Activated T-helper 2 cell treated with anti-CD3 and anti-CD28 coated beads, Interferon-gamma antibody, Interleukin-2, Interleukin-4, amounts not matched to agents 10 μg/mL and 5 μg/mL and 100 μg/mL, durations not matched to agents 14 hours and 24 hours and 36 hours (primary cell): ENCODE measurements around the gene CLEC16A. TPM values are rescaled to one million over a fixed set of nuclear protein-coding genes. Genes with fewer than 3 reads are reported as not detected.

Experiments used
- DNase-seq: peaks from one replicate; pipeline ENCODE4 v3.0.0; 2021; ENCODE audit warnings: low spot score
- H3K27ac Mint-ChIP-seq: one replicate; pipeline ENCODE4 v1.8.0; 2021; ENCODE audit warnings: mixed read lengths
- H3K27me3 Mint-ChIP-seq: one replicate; pipeline ENCODE4 v1.8.0; 2021; ENCODE audit warnings: low read depth, mixed read lengths
- H3K36me3 Mint-ChIP-seq: one replicate; pipeline ENCODE4 v1.8.0; 2021; ENCODE audit warnings: low read depth, mixed read lengths
- H3K4me1 Mint-ChIP-seq: one replicate; pipeline ENCODE4 v1.8.0; 2021; ENCODE audit warnings: low read depth, mixed read lengths
- H3K4me3 Mint-ChIP-seq: one replicate; pipeline ENCODE4 v1.8.0; 2021; ENCODE audit warnings: low read depth, mild to moderate bottlenecking, moderate library complexity, mixed read lengths
- H3K9me3 Mint-ChIP-seq: one replicate; pipeline ENCODE4 v1.8.0; 2021; ENCODE audit warnings: mixed read lengths
- intact Hi-C: fragments of 100-400 bp; cut with micrococcal nuclease; formaldehyde crosslinking; loops from one replicate; pipeline ENCODE4 v1.15.1; 2023
- total RNA-seq: library from RNA; stranded (reverse); gene quantifications from 2 replicates; pipeline ENCODE4 v1.2.3, GENCODE V29; 2022

Gene CLEC16A
- total RNA-seq, 1 donor from 2014 or later: 48.7 TPM

- Mint-ChIP-seq H3K4me1 (peaks cover 21% of the 10 kb centered on the region), H3K27me3 (no peaks in the 10 kb centered on the region), H3K4me3 (no peak overlapping the region), H3K36me3 (peaks cover 75% of the 10 kb centered on the region), H3K9me3 (no peaks in the 10 kb centered on the region), H3K27ac (peak overlapping the region; percentile 46)
- intact Hi-C loops: no loop called here
- no peak for DNase-seq
Measured at GRCh38 chr16:11039726-11040125, 95.4 kb downstream of the CLEC16A start.

- H3K9me3 Mint-ChIP-seq: no peaks in the 10 kb centered on the region
- peaks cover 72% of the 10 kb centered on the region for H3K36me3 Mint-ChIP-seq
Measured at GRCh38 chr16:11042191-11042590, 97.8 kb downstream of the CLEC16A start.

GRCh38 chr16:11045441-11045840, 101.1 kb downstream of the CLEC16A start:
- H3K27ac Mint-ChIP-seq: peak overlapping the region; percentile 48
- no peak for DNase-seq
- H3K4me3 Mint-ChIP-seq: no peak overlapping the region
- peaks cover 77% of the 10 kb centered on the region for H3K36me3 Mint-ChIP-seq
- H3K9me3 Mint-ChIP-seq: no peaks in the 10 kb centered on the region
- intact Hi-C loops: no loop called here
- H3K27me3 Mint-ChIP-seq: no peaks in the 10 kb centered on the region
- peaks cover 55% of the 10 kb centered on the region for H3K4me1 Mint-ChIP-seq

More at GRCh38 chr16:11042191-11042590, 97.8 kb downstream of the CLEC16A start:
- intact Hi-C loops: no loop called here
- Mint-ChIP-seq H3K27me3 (no peaks in the 10 kb centered on the region), H3K27ac (no peak overlapping the region), H3K4me3 (no peak overlapping the region), H3K4me1 (peaks cover 35% of the 10 kb centered on the region)
- DNase-seq: no peak

- Mint-ChIP-seq H3K4me1 (peaks cover 59% of the 10 kb centered on the region), H3K27ac (peak overlapping the region; percentile 48), H3K4me3 (no peak overlapping the region), H3K27me3 (no peaks in the 10 kb centered on the region), H3K9me3 (no peaks in the 10 kb centered on the region), H3K36me3 (peaks cover 81% of the 10 kb centered on the region)
- intact Hi-C loops: no loop called here
- no peak for DNase-seq
Measured at GRCh38 chr16:11045846-11046245, 101.5 kb downstream of the CLEC16A start.

- H3K4me3 Mint-ChIP-seq: no peak overlapping the region
- H3K27me3 Mint-ChIP-seq: no peaks in the 10 kb centered on the region
- peak overlapping the region; percentile 43 for H3K27ac Mint-ChIP-seq
- intact Hi-C loops: no loop called here
- no peak for DNase-seq
- H3K9me3 Mint-ChIP-seq: no peaks in the 10 kb centered on the region
- peaks cover 61% of the 10 kb centered on the region for H3K4me1 Mint-ChIP-seq
- peaks cover 83% of the 10 kb centered on the region for H3K36me3 Mint-ChIP-seq
Measured at GRCh38 chr16:11046382-11046931, 102.1 kb downstream of the CLEC16A start.

GRCh38 chr16:11047057-11047456, 102.7 kb downstream of the CLEC16A start:
- peaks cover 81% of the 10 kb centered on the region for H3K36me3 Mint-ChIP-seq
- H3K9me3 Mint-ChIP-seq: no peaks in the 10 kb centered on the region
- no peak overlapping the region for H3K4me3 Mint-ChIP-seq
- no peak overlapping the region for H3K27ac Mint-ChIP-seq
- DNase-seq: no peak
- no peaks in the 10 kb centered on the region for H3K27me3 Mint-ChIP-seq
- peaks cover 64% of the 10 kb centered on the region for H3K4me1 Mint-ChIP-seq
- intact Hi-C loops: no loop called here

GRCh38 chr16:11047939-11048800, 103.8 kb downstream of the CLEC16A start:
- intact Hi-C loops: no loop called here
- H3K4me1 Mint-ChIP-seq: peaks cover 75% of the 10 kb centered on the region
- no peak for DNase-seq
- H3K4me3 Mint-ChIP-seq: no peak overlapping the region
- peaks cover 88% of the 10 kb centered on the region for H3K36me3 Mint-ChIP-seq
- H3K27ac Mint-ChIP-seq: peak overlapping the region; percentile 18
- no peaks in the 10 kb centered on the region for H3K27me3 Mint-ChIP-seq
- no peaks in the 10 kb centered on the region for H3K9me3 Mint-ChIP-seq

GRCh38 chr16:11049396-11050059, 105.2 kb downstream of the CLEC16A start:
- Mint-ChIP-seq H3K36me3 (peaks cover 87% of the 10 kb centered on the region), H3K9me3 (no peaks in the 10 kb centered on the region), H3K4me3 (no peak overlapping the region), H3K27ac (peak overlapping the region; percentile 76), H3K27me3 (no peaks in the 10 kb centered on the region), H3K4me1 (peaks cover 86% of the 10 kb centered on the region)
- no peak for DNase-seq
- intact Hi-C loops: no loop called here

- Mint-ChIP-seq H3K36me3 (peaks cover 87% of the 10 kb centered on the region), H3K4me1 (peaks cover 89% of the 10 kb centered on the region), H3K9me3 (no peaks in the 10 kb centered on the region), H3K27ac (peak overlapping the region; percentile 50), H3K4me3 (no peak overlapping the region), H3K27me3 (no peaks in the 10 kb centered on the region)
- DNase-seq: no peak
- intact Hi-C loops: no loop called here
Measured at GRCh38 chr16:11050536-11050935, 106.2 kb downstream of the CLEC16A start.

GRCh38 chr16:11050944-11051343, 106.6 kb downstream of the CLEC16A start:
- Mint-ChIP-seq H3K36me3 (peaks cover 87% of the 10 kb centered on the region), H3K4me1 (peaks cover 88% of the 10 kb centered on the region), H3K4me3 (no peak overlapping the region), H3K27ac (peak overlapping the region; percentile 92), H3K27me3 (no peaks in the 10 kb centered on the region), H3K9me3 (no peaks in the 10 kb centered on the region)
- intact Hi-C loops: no loop called here
- no peak for DNase-seq

GRCh38 chr16:11051430-11051829, 107.1 kb downstream of the CLEC16A start:
- no peaks in the 10 kb centered on the region for H3K9me3 Mint-ChIP-seq
- H3K4me1 Mint-ChIP-seq: peaks cover 86% of the 10 kb centered on the region
- no peak overlapping the region for H3K4me3 Mint-ChIP-seq
- H3K27me3 Mint-ChIP-seq: no peaks in the 10 kb centered on the region
- peak overlapping the region; percentile 92 for H3K27ac Mint-ChIP-seq
- intact Hi-C loops: no loop called here
- H3K36me3 Mint-ChIP-seq: peaks cover 86% of the 10 kb centered on the region
- DNase-seq: no peak

GRCh38 chr16:11051879-11052808, 107.8 kb downstream of the CLEC16A start:
- no peaks in the 10 kb centered on the region for H3K9me3 Mint-ChIP-seq
- H3K27ac Mint-ChIP-seq: peak overlapping the region; percentile 92
- no peaks in the 10 kb centered on the region for H3K27me3 Mint-ChIP-seq
- peak; percentile 83 for DNase-seq
- peaks cover 85% of the 10 kb centered on the region for H3K4me1 Mint-ChIP-seq
- intact Hi-C loops: loop anchor here (1.0 to 2.0 kb wide), 13 partner anchors 20 to 302 kb away; no protein-coding TSS in a partner anchor
- peak overlapping the region; percentile 43 for H3K4me3 Mint-ChIP-seq
- peaks cover 82% of the 10 kb centered on the region for H3K36me3 Mint-ChIP-seq
